Measurements from ENCODE around the gene KLHL3. TPM values are rescaled to one million over a fixed set of nuclear protein-coding genes. Genes with fewer than 3 reads are reported as not detected.
A peak's percentile ranks its signal among the peaks of the same experiment; 100 is the strongest.

KLHL3 gene
- total RNA-seq, 4 donors from 2014 or later: 1.2 to 29.1 (median 3.4) TPM

DNA sequence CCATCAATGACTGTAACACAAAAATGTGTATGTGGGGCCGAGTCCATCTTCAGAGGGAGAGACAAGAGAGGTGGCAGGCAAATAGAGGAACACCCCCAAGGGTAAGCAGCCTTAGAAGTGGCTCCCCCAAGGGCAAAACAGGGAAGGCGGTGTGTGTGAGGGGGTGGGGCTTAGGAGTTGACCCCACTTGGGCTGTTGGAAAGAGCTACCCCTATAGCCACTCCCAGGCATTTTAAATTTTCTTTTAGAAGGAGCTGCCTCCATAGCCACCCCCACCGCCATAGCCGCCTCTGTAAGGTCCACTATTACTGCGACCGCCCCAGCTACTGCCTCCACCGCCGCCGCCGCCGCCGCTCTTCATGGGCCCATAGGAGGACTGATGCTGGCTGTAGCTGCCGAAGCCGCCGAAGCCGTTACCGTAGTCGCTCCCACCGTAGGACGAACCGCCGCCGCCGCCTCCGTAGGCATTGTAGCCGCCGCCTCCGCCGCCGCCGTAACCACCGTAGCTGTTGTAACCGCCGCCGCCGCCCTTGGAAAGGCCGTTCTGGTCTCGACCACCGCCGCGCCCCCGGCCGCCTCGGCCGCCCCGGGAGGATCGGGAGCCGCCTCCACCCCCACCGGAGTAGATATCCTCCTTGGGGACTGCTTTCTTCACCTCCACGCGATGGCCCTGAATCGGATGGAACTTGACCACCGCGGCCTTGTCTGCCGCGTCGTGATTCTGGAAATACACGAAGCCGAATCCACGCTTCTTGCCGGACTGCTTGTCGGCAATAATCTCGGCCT, 17.2 kb upstream of the KLHL3 start:
- peak overlapping the region; percentile 66 for H3K4me3 ChIP-seq
- DNase-seq (ENCODE audit: low spot score in 2 of 2): peak; percentile 78 to 84
- no peaks in the 10 kb centered on the region for H3K9me3 ChIP-seq
- peak overlapping the region; percentile 100 for H3K27ac ChIP-seq
- WGBS: under 1% methylated on average over 56 of the region's 63 CpGs
- no peaks in the 10 kb centered on the region for H3K27me3 ChIP-seq
- peaks cover 37% of the 10 kb centered on the region for H3K4me1 ChIP-seq
- H3K36me3 ChIP-seq: no peaks in the 10 kb centered on the region
- no peak for TF ChIP-seq EP300 (IDR thresholded peaks at IDR 0.05)
- TF ChIP-seq POLR2A (IDR thresholded peaks at IDR 0.05): no peak
- TF ChIP-seq, protein P1, sequence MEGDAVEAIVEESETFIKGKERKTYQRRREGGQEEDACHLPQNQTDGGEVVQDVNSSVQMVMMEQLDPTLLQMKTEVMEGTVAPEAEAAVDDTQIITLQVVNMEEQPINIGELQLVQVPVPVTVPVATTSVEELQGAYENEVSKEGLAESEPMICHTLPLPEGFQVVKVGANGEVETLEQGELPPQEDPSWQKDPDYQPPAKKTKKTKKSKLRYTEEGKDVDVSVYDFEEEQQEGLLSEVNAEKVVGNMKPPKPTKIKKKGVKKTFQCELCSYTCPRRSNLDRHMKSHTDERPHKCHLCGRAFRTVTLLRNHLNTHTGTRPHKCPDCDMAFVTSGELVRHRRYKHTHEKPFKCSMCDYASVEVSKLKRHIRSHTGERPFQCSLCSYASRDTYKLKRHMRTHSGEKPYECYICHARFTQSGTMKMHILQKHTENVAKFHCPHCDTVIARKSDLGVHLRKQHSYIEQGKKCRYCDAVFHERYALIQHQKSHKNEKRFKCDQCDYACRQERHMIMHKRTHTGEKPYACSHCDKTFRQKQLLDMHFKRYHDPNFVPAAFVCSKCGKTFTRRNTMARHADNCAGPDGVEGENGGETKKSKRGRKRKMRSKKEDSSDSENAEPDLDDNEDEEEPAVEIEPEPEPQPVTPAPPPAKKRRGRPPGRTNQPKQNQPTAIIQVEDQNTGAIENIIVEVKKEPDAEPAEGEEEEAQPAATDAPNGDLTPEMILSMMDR (IDR thresholded peaks at IDR 0.05): no peak
- TF ChIP-seq POLR2AphosphoS5 (IDR thresholded peaks at IDR 0.05): no peak

DNA sequence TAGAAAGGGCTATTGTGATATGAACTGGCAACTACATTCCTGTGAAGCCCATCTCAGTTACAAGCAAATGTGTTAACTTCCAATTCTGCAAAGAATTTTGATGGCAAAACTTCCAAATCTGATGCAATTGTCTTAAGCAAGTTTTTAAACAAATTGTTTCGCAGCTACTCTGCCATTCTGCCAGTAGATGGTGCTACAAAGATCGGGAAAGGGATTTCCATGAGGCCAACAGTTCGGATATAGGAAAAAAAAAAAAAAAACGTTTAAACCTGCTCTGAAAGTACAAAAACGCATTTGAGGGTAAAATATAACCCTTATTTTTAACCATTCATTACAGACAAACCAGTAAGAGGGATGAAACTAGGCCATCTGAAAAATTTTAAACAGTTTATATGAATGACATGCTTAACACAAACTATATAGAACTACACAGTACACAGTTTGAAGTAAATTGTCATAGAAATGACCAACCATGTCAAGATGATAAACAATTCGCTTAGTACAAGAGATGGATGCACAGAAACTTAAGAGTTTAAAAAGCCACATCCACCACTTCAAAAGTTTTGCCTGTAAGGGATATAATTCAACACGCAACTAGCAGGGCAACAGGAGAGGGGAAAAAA, 16.1 kb upstream of the KLHL3 start:
- Histone ChIP-seq H3K9me3 (no peaks in the 10 kb centered on the region), H3K27me3 (no peaks in the 10 kb centered on the region), H3K27ac (no peak overlapping the region), H3K36me3 (no peaks in the 10 kb centered on the region), H3K4me1 (peaks cover 37% of the 10 kb centered on the region), H3K4me3 (peak overlapping the region; percentile 66)
- no peak for TF ChIP-seq POLR2AphosphoS5 (IDR thresholded peaks at IDR 0.05)
- TF ChIP-seq, protein P1 (IDR thresholded peaks at IDR 0.05): peak; percentile 61 to 69
- WGBS: 3% methylated on average over 7 of the region's 7 CpGs
- DNase-seq (ENCODE audit: low spot score in 2 of 2): no peak

DNA sequence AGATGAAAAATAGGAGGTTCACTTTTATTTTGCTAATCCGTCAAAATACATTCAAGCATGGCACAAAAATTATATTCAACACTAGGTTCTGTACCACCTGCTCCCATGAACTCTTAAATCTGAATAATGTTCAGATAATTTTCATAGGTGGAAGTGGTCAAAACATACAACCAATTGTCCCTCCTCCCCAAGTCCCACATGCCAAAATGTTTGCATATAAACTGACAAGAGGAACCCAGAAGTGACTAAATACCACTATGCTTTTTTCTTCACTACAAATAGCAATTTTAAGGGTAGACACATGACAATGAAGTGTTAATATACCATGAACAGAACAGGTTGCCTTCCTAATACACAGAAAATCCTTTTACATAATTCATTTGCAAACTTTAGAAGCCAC, 14.5 kb upstream of the KLHL3 start:
- H3K27ac ChIP-seq: no peak overlapping the region
- H3K9me3 ChIP-seq: no peaks in the 10 kb centered on the region
- no peak for DNase-seq (ENCODE audit: low spot score in 2 of 2)
- no peaks in the 10 kb centered on the region for H3K36me3 ChIP-seq
- TF ChIP-seq, protein P1 (IDR thresholded peaks at IDR 0.05): no peak
- TF ChIP-seq EP300 (IDR thresholded peaks at IDR 0.05) (no peak), POLR2A (IDR thresholded peaks at IDR 0.05) (no peak), POLR2AphosphoS5 (IDR thresholded peaks at IDR 0.05) (no peak)
- H3K27me3 ChIP-seq: no peaks in the 10 kb centered on the region
- WGBS: 78% methylated on average over 1 of the region's 1 CpG
- no peak overlapping the region for H3K4me3 ChIP-seq
- peaks cover 37% of the 10 kb centered on the region for H3K4me1 ChIP-seq

DNA sequence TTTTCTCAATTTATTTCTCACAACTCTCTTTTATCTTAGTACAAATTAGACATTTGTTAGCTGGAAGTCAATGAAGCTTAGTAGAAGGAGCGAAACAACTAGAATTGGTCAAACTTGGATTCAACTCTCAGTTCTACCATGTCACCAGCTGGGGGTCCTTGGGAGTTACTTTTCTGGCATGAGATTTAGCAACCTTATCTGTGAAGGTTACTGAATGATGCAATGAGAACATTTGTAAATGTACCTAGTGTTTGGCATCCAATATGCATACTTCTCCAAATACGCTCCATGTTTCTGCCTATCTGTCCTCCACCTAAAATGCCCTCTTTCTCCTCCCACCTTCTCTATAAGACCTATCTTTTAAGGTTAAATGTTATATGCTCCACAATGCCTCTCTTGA, 12.0 kb upstream of the KLHL3 start:
- H3K9me3 ChIP-seq: no peaks in the 10 kb centered on the region
- WGBS: 97% methylated on average over 2 of the region's 2 CpGs

More for the DNA sequence above, 12.0 kb upstream of the KLHL3 start:
- no peaks in the 10 kb centered on the region for H3K27me3 ChIP-seq
- H3K27ac ChIP-seq: no peak overlapping the region
- no peak for DNase-seq (ENCODE audit: low spot score in 2 of 2)
- no peaks in the 10 kb centered on the region for H3K36me3 ChIP-seq
- peaks cover 33% of the 10 kb centered on the region for H3K4me1 ChIP-seq
- no peak for TF ChIP-seq POLR2AphosphoS5 (IDR thresholded peaks at IDR 0.05)
- TF ChIP-seq, protein P1 (IDR thresholded peaks at IDR 0.05): no peak
- no peak for TF ChIP-seq POLR2A (IDR thresholded peaks at IDR 0.05)
- TF ChIP-seq EP300 (IDR thresholded peaks at IDR 0.05): no peak
- no peak overlapping the region for H3K4me3 ChIP-seq

All from suprapubic skin (tissue), 4 donors.